Measurements from ENCODE around the gene ST7. TPM values are rescaled to one million over a fixed set of nuclear protein-coding genes. Genes with fewer than 3 reads are reported as not detected.

ST7 gene
- polyA plus RNA-seq, 1 donor from 2014 or later: 76.8 TPM

- H3K4me2 ChIP-seq (ENCODE audit: low read length): no peak overlapping the region
- no peak overlapping the region for H3K4me3 ChIP-seq (ENCODE audit: low read length)
- H4K20me1 ChIP-seq (ENCODE audit: insufficient read depth): peaks cover 35% of the 10 kb centered on the region
- no peak overlapping the region for H3K27ac ChIP-seq (ENCODE audit: low read length)
- no peak for TF ChIP-seq RAD21 (conservative IDR thresholded peaks at IDR 0.05)
- no peak for TF ChIP-seq EZH2 (IDR thresholded peaks at IDR 0.05; ENCODE audit: borderline replicate concordance, insufficient read depth, low read length, poor library complexity, severe bottlenecking)
- no peak for TF ChIP-seq REST (IDR thresholded peaks at IDR 0.05; ENCODE audit: borderline replicate concordance)
- TF ChIP-seq, protein P1, sequence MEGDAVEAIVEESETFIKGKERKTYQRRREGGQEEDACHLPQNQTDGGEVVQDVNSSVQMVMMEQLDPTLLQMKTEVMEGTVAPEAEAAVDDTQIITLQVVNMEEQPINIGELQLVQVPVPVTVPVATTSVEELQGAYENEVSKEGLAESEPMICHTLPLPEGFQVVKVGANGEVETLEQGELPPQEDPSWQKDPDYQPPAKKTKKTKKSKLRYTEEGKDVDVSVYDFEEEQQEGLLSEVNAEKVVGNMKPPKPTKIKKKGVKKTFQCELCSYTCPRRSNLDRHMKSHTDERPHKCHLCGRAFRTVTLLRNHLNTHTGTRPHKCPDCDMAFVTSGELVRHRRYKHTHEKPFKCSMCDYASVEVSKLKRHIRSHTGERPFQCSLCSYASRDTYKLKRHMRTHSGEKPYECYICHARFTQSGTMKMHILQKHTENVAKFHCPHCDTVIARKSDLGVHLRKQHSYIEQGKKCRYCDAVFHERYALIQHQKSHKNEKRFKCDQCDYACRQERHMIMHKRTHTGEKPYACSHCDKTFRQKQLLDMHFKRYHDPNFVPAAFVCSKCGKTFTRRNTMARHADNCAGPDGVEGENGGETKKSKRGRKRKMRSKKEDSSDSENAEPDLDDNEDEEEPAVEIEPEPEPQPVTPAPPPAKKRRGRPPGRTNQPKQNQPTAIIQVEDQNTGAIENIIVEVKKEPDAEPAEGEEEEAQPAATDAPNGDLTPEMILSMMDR (IDR thresholded peaks at IDR 0.05; ENCODE audit: poor library complexity, severe bottlenecking): no peak
- TF ChIP-seq POLR2AphosphoS5 (IDR thresholded peaks at IDR 0.05): no peak
- TF ChIP-seq TAF1 (IDR thresholded peaks at IDR 0.05; ENCODE audit: low read depth): no peak
- TF ChIP-seq MXI1 (conservative IDR thresholded peaks at IDR 0.05; ENCODE audit: poor library complexity, severe bottlenecking): no peak
- no peak for TF ChIP-seq EP300 (conservative IDR thresholded peaks at IDR 0.05; ENCODE audit: poor library complexity, severe bottlenecking)
- TF ChIP-seq SMC3 (conservative IDR thresholded peaks at IDR 0.05; ENCODE audit: poor library complexity): no peak
- no peaks in the 10 kb centered on the region for H3K27me3 ChIP-seq (ENCODE audit: insufficient read depth, low read depth, low read length)
- H3K9me3 ChIP-seq (ENCODE audit: low read length): no peaks in the 10 kb centered on the region
- no peaks in the 10 kb centered on the region for H3K9me2 ChIP-seq (ENCODE audit: insufficient read depth, low read length)
- H3K9ac ChIP-seq (ENCODE audit: low read length): no peak overlapping the region
- peaks cover 60% of the 10 kb centered on the region for H3K79me2 ChIP-seq (replicated peaks; ENCODE audit: insufficient read depth, low read length)
- H2AFZ ChIP-seq (ENCODE audit: low read depth, low read length): no peak overlapping the region
- no peaks in the 10 kb centered on the region for H3F3A ChIP-seq (ENCODE audit: insufficient read depth, low read length, poor library complexity, severe bottlenecking)
- H3K36me3 ChIP-seq (ENCODE audit: insufficient read depth, low read length): peaks cover 8% of the 10 kb centered on the region
These were observed 88.5 kb downstream of the ST7 start for GRCh38 chr7:117041822-117042221.

DNA sequence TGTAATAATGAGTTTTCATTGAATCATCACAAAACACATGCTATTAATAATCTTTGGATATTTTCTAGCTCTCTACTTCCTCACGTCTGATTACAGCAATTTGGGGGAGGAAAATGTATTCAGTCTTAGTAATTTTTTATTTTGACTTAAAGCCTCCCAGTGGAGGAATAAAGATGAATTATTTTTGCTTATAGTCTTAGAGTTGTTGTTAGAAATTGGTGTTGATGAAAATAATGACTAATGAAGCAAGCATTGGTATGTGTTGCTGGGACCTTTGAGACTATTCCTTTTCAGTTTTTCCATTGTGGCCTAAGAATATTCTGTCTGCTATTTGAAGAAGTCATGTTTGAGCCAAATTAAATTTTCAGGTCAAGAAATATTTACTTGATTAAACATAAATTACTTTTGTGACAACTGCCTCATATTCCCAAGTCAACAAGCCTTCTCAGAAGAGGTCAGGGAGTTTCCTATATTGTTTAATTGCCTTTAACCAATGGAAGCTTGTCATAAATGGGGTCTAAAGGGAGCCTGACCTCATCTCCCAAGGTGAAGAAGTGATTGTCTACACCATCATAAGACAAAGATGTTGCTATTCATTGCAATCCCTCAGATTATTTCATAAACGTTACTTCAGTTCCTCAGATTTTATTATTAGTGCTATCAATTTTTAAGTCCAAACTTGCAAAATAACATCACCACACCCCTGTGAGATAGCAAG, 90.0 kb downstream of the ST7 start:
- Histone ChIP-seq H2AFZ (ENCODE audit: low read depth, low read length) (no peak overlapping the region), H3K9me3 (ENCODE audit: low read length) (no peaks in the 10 kb centered on the region), H3K36me3 (ENCODE audit: insufficient read depth, low read length) (peaks cover 8% of the 10 kb centered on the region), H3K27me3 (ENCODE audit: insufficient read depth, low read depth, low read length) (no peaks in the 10 kb centered on the region), H3F3A (ENCODE audit: insufficient read depth, low read length, poor library complexity, severe bottlenecking) (no peaks in the 10 kb centered on the region), H3K4me3 (ENCODE audit: low read length) (no peak overlapping the region), H4K20me1 (ENCODE audit: insufficient read depth) (peaks cover 24% of the 10 kb centered on the region), H3K4me2 (ENCODE audit: low read length) (no peak overlapping the region), H3K9ac (ENCODE audit: low read length) (no peak overlapping the region), H3K27ac (ENCODE audit: low read length) (no peak overlapping the region), H3K79me2 (replicated peaks; ENCODE audit: insufficient read depth, low read length) (peaks cover 73% of the 10 kb centered on the region), H3K9me2 (ENCODE audit: insufficient read depth, low read length) (no peaks in the 10 kb centered on the region)
- no peak for TF ChIP-seq TAF1 (IDR thresholded peaks at IDR 0.05; ENCODE audit: low read depth)
- TF ChIP-seq POLR2AphosphoS5 (IDR thresholded peaks at IDR 0.05): no peak
- TF ChIP-seq RAD21 (conservative IDR thresholded peaks at IDR 0.05): no peak
- TF ChIP-seq EP300 (conservative IDR thresholded peaks at IDR 0.05; ENCODE audit: poor library complexity, severe bottlenecking): no peak
- TF ChIP-seq MXI1 (conservative IDR thresholded peaks at IDR 0.05; ENCODE audit: poor library complexity, severe bottlenecking): no peak
- TF ChIP-seq SMC3 (conservative IDR thresholded peaks at IDR 0.05; ENCODE audit: poor library complexity): no peak
- no peak for TF ChIP-seq REST (IDR thresholded peaks at IDR 0.05; ENCODE audit: borderline replicate concordance)
- no peak for TF ChIP-seq EZH2 (IDR thresholded peaks at IDR 0.05; ENCODE audit: borderline replicate concordance, insufficient read depth, low read length, poor library complexity, severe bottlenecking)
- TF ChIP-seq, protein P1 (IDR thresholded peaks at IDR 0.05; ENCODE audit: poor library complexity, severe bottlenecking): no peak
